GM12878 (cell line): ENCODE results near the gene PDE9A. TPM values are rescaled to one million over a fixed set of nuclear protein-coding genes. Genes with fewer than 3 reads are reported as not detected.

Experiments used
- ATAC-seq: fragments of 200-7000 bp; cut with Tn5 transposase; 3 replicates; pipeline ENCODE4 v1.9.1; 2020; ENCODE audit warnings: mild to moderate bottlenecking, moderate library complexity
- BruUV-seq: library from RNA; stranded (reverse); fragments of 400-500 nt; replicated peaks from 2 replicates; lab custom pipeline; 2021; lab: Mats Ljungman, UMichigan
- CTCF ChIA-PET: fragments of 300-600 bp; sonication (Branson Sonifier 250); formaldehyde crosslinking; extraction: SDS; loops from one replicate; lab custom pipeline; 2021; ENCODE audit warnings: inconsistent platforms; lab: Yijun Ruan, JAX
- POLR2A ChIA-PET: fragments of 350-600 bp; formaldehyde crosslinking; extraction: SDS; loops from one replicate; lab custom pipeline; 2021; ENCODE audit warnings: inconsistent platforms; lab: Charles Lee
- RAD21 ChIA-PET: fragments of 300-600 bp; sonication (Branson Sonifier 250); formaldehyde crosslinking; loops from one replicate; lab custom pipeline; 2023; ENCODE audit warnings: antibody characterized with exemption; ENCODE audit not compliant: unreplicated experiment; lab: Charles Lee
- SMC1A ChIA-PET: fragments of 300-600 bp; sonication (Branson Sonifier 250); formaldehyde crosslinking; loops from one replicate; lab custom pipeline; 2023; ENCODE audit not compliant: unreplicated experiment, uncharacterized antibody; lab: Charles Lee
- DNase-seq: peaks from one replicate; pipeline ENCODE4 v3.0.0-alpha.2; 2011; ENCODE audit warnings: low read depth, low spot score
- FAIRE-seq: peaks from 3 replicates; lab custom pipeline; 2011; peaks lifted over from hg19 to GRCh38; lab: Jason Lieb, UNC
- H2AFZ ChIP-seq: 2 replicates; pipeline ENCODE4 v1.6.0; 2011; ENCODE audit warnings: low read depth, low read length, control low read depth; ENCODE audit not compliant: control insufficient read depth
- H3K27ac ChIP-seq: 2 replicates; pipeline ENCODE4 v1.5.1; 2011; ENCODE audit warnings: control low read depth; ENCODE audit not compliant: control insufficient read depth, insufficient read depth
- H3K27me3 ChIP-seq, 2 experiments: replicated peaks in 1 of 2; 2 replicates each; pipeline versions ENCODE4 v1.6.0 to v1.6.1; 2011; ENCODE audit warnings: low read length in 1 of 2; ENCODE audit not compliant: control insufficient read depth in 2 of 2, insufficient read depth in 2 of 2
- H3K36me3 ChIP-seq, 2 experiments: 2 replicates each; pipeline ENCODE4 v1.5.1; 2011; ENCODE audit warnings: low read length in 1 of 2; ENCODE audit not compliant: control insufficient read depth in 2 of 2, insufficient read depth in 2 of 2
- H3K4me1 ChIP-seq: 2 replicates; pipeline ENCODE4 v1.6.1; 2011; ENCODE audit warnings: mild to moderate bottlenecking, low read length, moderate library complexity, mixed read lengths; ENCODE audit not compliant: control insufficient read depth, insufficient read depth
- H3K4me2 ChIP-seq: 2 replicates; pipeline ENCODE4 v1.6.0; 2011; ENCODE audit warnings: control low read depth; ENCODE audit not compliant: control insufficient read depth, insufficient read depth
- H3K4me3 ChIP-seq: fragments of 200-600 bp; sonication (generic); 2 replicates; pipeline ENCODE4 v1.5.1; 2016
- H3K79me2 ChIP-seq: 2 replicates; pipeline ENCODE4 v1.6.0; 2011; ENCODE audit warnings: low read length; ENCODE audit not compliant: control insufficient read depth, insufficient read depth
- H3K9ac ChIP-seq: 2 replicates; pipeline ENCODE4 v1.8.0; 2011; ENCODE audit warnings: low read length, control low read depth, mixed read lengths; ENCODE audit not compliant: control insufficient read depth, insufficient read depth
- H3K9me3 ChIP-seq: replicated peaks from 3 replicates; pipeline ENCODE4 v1.5.1; 2011; ENCODE audit warnings: mild to moderate bottlenecking, low read length; ENCODE audit not compliant: control insufficient read depth, insufficient read depth
- H4K20me1 ChIP-seq: 2 replicates; pipeline ENCODE4 v1.6.0; 2011; ENCODE audit not compliant: control insufficient read depth, insufficient read depth
- BCL3 ChIP-seq: IDR thresholded peaks from 2 replicates; pipeline ENCODE4 v1.6.1; 2011; ENCODE audit warnings: borderline replicate concordance, low read depth, mild to moderate bottlenecking, moderate library complexity, low read length; ENCODE audit not compliant: insufficient read depth, poor library complexity, severe bottlenecking
- CEBPZ ChIP-seq: fragments of 150-350 bp; IDR thresholded peaks from 2 replicates; pipeline ENCODE4 v1.6.1; 2016; ENCODE audit warnings: low read depth, low read length
- FOXK2 ChIP-seq: fragments of 450-650 bp; IDR thresholded peaks from 2 replicates; pipeline ENCODE4 v1.6.1; 2017; ENCODE audit warnings: mild to moderate bottlenecking, moderate library complexity
- IKZF1 ChIP-seq: fragments of 450-650 bp; conservative IDR thresholded peaks from 2 replicates; pipeline ENCODE4 v1.6.1; 2017; ENCODE audit warnings: antibody characterized with exemption, mild to moderate bottlenecking
- IRF5 ChIP-seq: fragments of 450-650 bp; IDR thresholded peaks from 2 replicates; pipeline ENCODE4 v1.6.1; 2017; ENCODE audit warnings: borderline replicate concordance
- MEF2B ChIP-seq: fragments of 450-650 bp; IDR thresholded peaks from 2 replicates; pipeline ENCODE4 v1.6.1; 2018; ENCODE audit warnings: mild to moderate bottlenecking, moderate library complexity; ENCODE audit not compliant: partially characterized antibody, poor library complexity, severe bottlenecking
- RAD51 ChIP-seq: fragments of 450-650 bp; IDR thresholded peaks from 2 replicates; pipeline ENCODE4 v1.6.1; 2016; ENCODE audit warnings: moderate library complexity, mild to moderate bottlenecking, inconsistent platforms
- REST ChIP-seq: IDR thresholded peaks from 2 replicates; pipeline ENCODE4 v1.6.1; 2012; ENCODE audit warnings: mild to moderate bottlenecking, low read depth, low read length
- SMC3 ChIP-seq: IDR thresholded peaks from 2 replicates; pipeline ENCODE4 v1.6.1; 2011; ENCODE audit warnings: low read length, improper control_type of control experiment, borderline replicate concordance
- SPI1 ChIP-seq: IDR thresholded peaks from 2 replicates; pipeline ENCODE4 v1.6.1; 2011; ENCODE audit warnings: low read depth, mild to moderate bottlenecking, low read length, moderate library complexity, borderline replicate concordance; ENCODE audit not compliant: insufficient read depth
- SRF ChIP-seq, 2 experiments: IDR thresholded peaks; 2 replicates each; pipeline ENCODE4 v1.6.1; 2011; ENCODE audit warnings: low read depth in 2 of 2, low read length in 2 of 2, mild to moderate bottlenecking in 1 of 2, moderate library complexity in 1 of 2
- YY1 ChIP-seq: IDR thresholded peaks from 2 replicates; pipeline ENCODE4 v1.6.1; 2011; ENCODE audit warnings: low read depth, mild to moderate bottlenecking, low read length
- ZNF384 ChIP-seq: IDR thresholded peaks from 2 replicates; pipeline ENCODE4 v1.6.1; 2012; ENCODE audit warnings: low read depth, mild to moderate bottlenecking, low read length, improper control_type of control experiment, borderline replicate concordance
- WGBS: methylation state at CpG from one replicate; pipeline ENCODE4 v1.1.6; 2016; ENCODE audit warnings: low lambda C conversion rate; ENCODE audit not compliant: insufficient replicate concordance, insufficient coverage; ENCODE audit errors: missing lambda C conversion rate; 5-methylcytosine and 5-hydroxymethylcytosine counted together
- in situ Hi-C: fragments of 300-500 bp; cut with MboI; formaldehyde crosslinking; loops from 9 replicates; pipeline ENCODE4 v1.14.3; 2018; ENCODE audit warnings: mixed read lengths
- intact Hi-C: fragments of 100-400 bp; cut with micrococcal nuclease; formaldehyde crosslinking; loops from one replicate; pipeline ENCODE4 v1.14.2; 2022; ENCODE audit not compliant: unreplicated experiment
- polyA plus RNA-seq, 11 experiments: library from polyadenylated mRNA; depleted of rRNA in 4 of 11; unstranded in 6 of 11; stranded (reverse) in 5 of 11; fragments of >200 nt; fragmentation: Nextera tagmentation in 4 of 11; fragmentation: Illumina TruSeq in 1 of 11; extraction: Ambion mirVana in 4 of 11; extraction: Trizol in 1 of 11; gene quantifications; 1 replicate in 1 of 11; 2 replicates in 10 of 11; pipeline versions ENCODE4 v1.2.1 to v1.2.3, GENCODE V29; 2011 to 2016; ENCODE audit warnings: inconsistent platforms in 2 of 11, missing spikeins in 2 of 11, low read depth in 1 of 11
- total RNA-seq, 4 experiments: library from RNA; depleted of rRNA in 3 of 4; stranded (reverse); fragments of >200 nt in 3 of 4; fragmentation: Illumina TruSeq in 1 of 4; extraction: Trizol in 1 of 4; gene quantifications; 2 replicates each; pipeline versions ENCODE4 v1.2.1 to v1.2.3, GENCODE V29; 2013 to 2021

The PDE9A gene
- total and polyA plus RNA-seq, 10 of the 15 experiments (the other 5 are each of a cell fraction or from before 2014, with no cell fraction given) = 0.08 to 0.45 (median 0.20) TPM; not detected in 1

GRCh38 chr21:42626171-42626570 is 27.2 kb upstream of the PDE9A start:
- POLR2A ChIA-PET = no interaction called here
- no peaks in the 10 kb centered on the region for H3K36me3 ChIP-seq
- peaks cover 0 to 3% of the 10 kb centered on the region in 2 experiments; a peak in 2 of 4 replicates for H3K27me3 ChIP-seq
- in situ Hi-C loops = no loop called here
- H2AFZ ChIP-seq = no peak overlapping the region
- no peak overlapping the region for H3K9ac ChIP-seq
- BruUV-seq = no TSS peak
- H3K9me3 ChIP-seq = no peaks in the 10 kb centered on the region; the same call in 2 of the 3 replicates
- intact Hi-C loops = no loop called here
- RAD21 ChIA-PET = no interaction called here
- no peaks in the 10 kb centered on the region for H4K20me1 ChIP-seq
- H3K4me1 ChIP-seq = no peaks in the 10 kb centered on the region
- CTCF ChIA-PET = interaction anchor here (1.2 kb wide), 1 partner anchor 32 kb away, joined by 3 read pairs; no protein-coding TSS in a partner anchor
- FAIRE-seq (no peak), DNase-seq (no peak), ATAC-seq (no peak)
- H3K4me2 ChIP-seq = no peak overlapping the region
- no peak overlapping the region for H3K4me3 ChIP-seq
- H3K27ac ChIP-seq = no peak overlapping the region
- WGBS = 58% methylated on average over 14 of the region's 14 CpGs
- SMC1A ChIA-PET = interaction anchor here (1.8 kb wide), 1 partner anchor 166 kb away, joined by 3 read pairs; no protein-coding TSS in a partner anchor
- no peaks in the 10 kb centered on the region for H3K79me2 ChIP-seq
- TF ChIP-seq MEF2B (no peak), RAD51 (no peak), BCL3 (no peak), IKZF1 (no peak), REST (no peak), CEBPZ (no peak), IRF5 (no peak), SMC3 (no peak), SPI1 (no peak), SRF (IDR thresholded peaks at IDR 0.05; ENCODE audit: low read depth in 2 of 2, low read length in 2 of 2) (no peak), YY1 (no peak), FOXK2 (no peak), ZNF384 (no peak)
